Measurements from ENCODE around the gene NLGN1. TPM values are rescaled to one million over a fixed set of nuclear protein-coding genes. Genes with fewer than 3 reads are reported as not detected.
"Not testable (repeated sequence)": the region's sequence is repeated elsewhere in the genome, so short reads cannot be mapped to it uniquely, and the experiment has no call there.

The NLGN1 gene
- total RNA-seq, 2 donors from 2014 or later = 0.67 to 1.3 TPM

DNA sequence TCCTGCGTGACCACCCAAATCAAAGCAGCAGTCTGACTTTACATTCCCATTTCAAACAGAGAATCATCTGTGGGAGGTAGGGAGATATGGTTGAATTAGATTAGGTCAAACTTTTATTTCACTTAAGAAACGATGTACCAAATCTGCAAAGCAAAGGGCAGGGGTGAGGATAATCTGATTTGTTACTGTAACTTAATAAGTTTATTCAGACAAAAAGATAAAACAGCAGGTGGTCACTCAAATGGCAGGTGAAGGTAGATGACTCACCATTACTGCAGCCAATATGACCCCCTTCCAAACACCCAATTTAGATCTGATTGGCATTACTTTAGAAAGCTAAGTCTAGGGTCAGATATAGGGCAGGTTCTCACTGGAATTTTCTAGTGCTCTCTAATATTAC is 810.6 kb downstream of the NLGN1 start:
- no peaks in the 10 kb centered on the region for H3K4me1 ChIP-seq
- TF ChIP-seq, protein P1, sequence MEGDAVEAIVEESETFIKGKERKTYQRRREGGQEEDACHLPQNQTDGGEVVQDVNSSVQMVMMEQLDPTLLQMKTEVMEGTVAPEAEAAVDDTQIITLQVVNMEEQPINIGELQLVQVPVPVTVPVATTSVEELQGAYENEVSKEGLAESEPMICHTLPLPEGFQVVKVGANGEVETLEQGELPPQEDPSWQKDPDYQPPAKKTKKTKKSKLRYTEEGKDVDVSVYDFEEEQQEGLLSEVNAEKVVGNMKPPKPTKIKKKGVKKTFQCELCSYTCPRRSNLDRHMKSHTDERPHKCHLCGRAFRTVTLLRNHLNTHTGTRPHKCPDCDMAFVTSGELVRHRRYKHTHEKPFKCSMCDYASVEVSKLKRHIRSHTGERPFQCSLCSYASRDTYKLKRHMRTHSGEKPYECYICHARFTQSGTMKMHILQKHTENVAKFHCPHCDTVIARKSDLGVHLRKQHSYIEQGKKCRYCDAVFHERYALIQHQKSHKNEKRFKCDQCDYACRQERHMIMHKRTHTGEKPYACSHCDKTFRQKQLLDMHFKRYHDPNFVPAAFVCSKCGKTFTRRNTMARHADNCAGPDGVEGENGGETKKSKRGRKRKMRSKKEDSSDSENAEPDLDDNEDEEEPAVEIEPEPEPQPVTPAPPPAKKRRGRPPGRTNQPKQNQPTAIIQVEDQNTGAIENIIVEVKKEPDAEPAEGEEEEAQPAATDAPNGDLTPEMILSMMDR (IDR thresholded peaks at IDR 0.05) = no peak
- no peaks in the 10 kb centered on the region for H3K27me3 ChIP-seq
- intact Hi-C loops (cut with DNase I) = no loop called here
- no peak for DNase-seq
- no peaks in the 10 kb centered on the region for H3K36me3 ChIP-seq
- no peak overlapping the region for H3K9ac ChIP-seq (ENCODE audit: low read depth in 2 of 2, low read length in 2 of 2)
- H3K9me3 ChIP-seq = no peaks in the 10 kb centered on the region
- H3K27ac ChIP-seq = no peak overlapping the region
- no peak overlapping the region for H3K4me3 ChIP-seq

DNA sequence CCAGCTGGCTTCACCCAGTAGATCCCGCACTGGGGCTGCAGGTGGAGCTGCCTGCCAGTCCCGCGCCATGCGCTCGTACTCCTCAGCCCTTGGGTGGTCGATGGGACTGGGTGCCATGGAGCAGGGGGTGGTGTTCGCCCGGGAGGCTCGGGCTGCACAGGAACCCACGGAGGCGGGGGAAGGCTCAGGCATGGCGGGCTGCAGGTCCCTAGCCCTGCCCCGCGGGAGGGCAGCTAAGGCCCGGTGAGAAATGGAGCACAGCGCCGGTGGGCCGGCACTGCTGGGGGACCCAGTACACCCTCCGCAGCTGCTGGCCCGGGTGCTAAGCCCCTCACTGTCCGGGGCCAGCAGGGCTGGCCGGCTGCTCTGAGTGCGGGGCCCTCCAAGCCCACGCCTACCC is 814.4 kb downstream of the NLGN1 start:
- H3K9me3 ChIP-seq; H3K9ac ChIP-seq (ENCODE audit: low read depth in 2 of 2, low read length in 2 of 2); H3K27ac ChIP-seq; H3K4me1 ChIP-seq; H3K27me3 ChIP-seq; H3K4me3 ChIP-seq; intact Hi-C loops (cut with DNase I); H3K36me3 ChIP-seq; DNase-seq: not testable (repeated sequence)

DNA sequence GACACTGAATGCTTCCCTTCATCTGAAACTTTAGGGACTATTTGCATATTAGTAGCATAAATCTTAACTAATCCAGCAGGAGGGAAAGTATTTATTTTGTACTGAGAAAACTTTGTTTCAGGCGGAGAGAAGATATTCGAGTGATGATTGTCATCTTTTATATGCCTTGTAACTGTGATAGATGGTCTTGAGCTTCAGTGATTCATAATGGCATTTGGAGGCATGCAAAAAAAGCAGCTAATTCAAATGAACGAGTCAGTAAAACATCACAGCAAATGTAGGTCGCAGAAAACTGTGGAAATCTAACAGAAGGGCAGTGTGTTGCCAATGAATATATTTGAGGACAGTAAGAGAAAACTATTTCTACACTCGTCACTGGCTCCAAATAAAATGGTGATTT is 817.9 kb downstream of the NLGN1 start:
- H3K9me3 ChIP-seq = no peaks in the 10 kb centered on the region
- no peaks in the 10 kb centered on the region for H3K4me1 ChIP-seq
- no peaks in the 10 kb centered on the region for H3K36me3 ChIP-seq
- H3K27ac ChIP-seq = no peak overlapping the region
- H3K9ac ChIP-seq (ENCODE audit: low read depth in 2 of 2, low read length in 2 of 2) = no peak overlapping the region
- no peaks in the 10 kb centered on the region for H3K27me3 ChIP-seq
- TF ChIP-seq, protein P1 (IDR thresholded peaks at IDR 0.05) = no peak
- intact Hi-C loops (cut with DNase I) = no loop called here
- DNase-seq = no peak
- no peak overlapping the region for H3K4me3 ChIP-seq

DNA sequence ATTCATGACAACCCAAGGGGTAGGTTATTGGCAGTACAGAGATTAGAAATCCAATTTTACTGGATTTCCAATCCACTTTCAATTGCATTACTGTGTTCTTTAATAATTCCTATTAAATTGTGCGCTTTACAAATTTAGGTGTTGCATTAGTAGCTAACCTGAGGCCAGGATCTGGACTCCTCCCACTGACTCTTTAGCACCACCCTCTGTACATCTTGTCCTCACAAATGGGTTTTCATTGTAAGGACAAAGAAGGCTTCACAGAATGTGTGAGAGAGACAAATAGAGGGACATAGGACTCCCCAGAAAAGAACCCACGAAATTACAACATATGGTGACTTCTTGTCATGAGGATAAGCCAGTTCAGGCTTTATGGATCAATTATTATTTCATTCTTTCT is 818.5 kb downstream of the NLGN1 start:
- H3K27me3 ChIP-seq = no peaks in the 10 kb centered on the region
- no peak for DNase-seq

DNA sequence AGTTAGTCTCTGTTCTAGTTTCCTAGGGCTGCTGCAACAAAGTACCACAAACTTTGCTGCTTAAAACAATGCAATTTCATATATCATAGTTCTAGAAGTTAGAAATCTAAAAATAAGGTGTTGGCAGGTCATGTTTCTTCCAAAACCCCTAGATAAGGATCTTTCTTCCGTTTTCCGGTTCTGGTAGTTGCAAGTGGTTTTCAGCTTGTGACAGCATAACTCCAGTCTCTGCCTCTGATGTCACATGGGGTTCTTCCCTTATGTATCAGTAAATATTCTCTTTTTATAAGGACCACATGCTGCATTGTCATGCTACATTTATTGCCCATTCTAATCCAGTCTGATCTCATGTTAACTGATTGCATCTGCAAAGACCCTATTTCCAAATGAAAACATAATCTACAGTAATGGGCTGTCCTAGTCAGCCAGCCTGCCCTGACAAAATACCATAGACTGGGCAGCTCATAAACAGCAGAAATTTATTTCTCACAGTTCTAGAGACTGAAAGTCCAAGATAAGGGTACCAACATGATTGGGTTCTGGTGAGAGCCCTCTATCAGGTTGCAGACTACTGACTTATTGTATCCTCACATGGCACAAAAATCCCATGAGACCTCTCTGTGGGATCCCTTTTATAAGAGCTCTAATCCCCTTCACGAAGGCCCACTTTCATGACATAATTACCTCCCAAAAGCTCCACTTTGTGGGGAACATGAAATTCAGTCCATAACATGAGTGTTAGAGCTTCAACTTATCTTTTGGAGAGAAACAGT is 819.6 kb downstream of the NLGN1 start:
- Histone ChIP-seq H3K27ac (no peak overlapping the region), H3K27me3 (no peaks in the 10 kb centered on the region), H3K9me3 (no peaks in the 10 kb centered on the region), H3K4me1 (no peaks in the 10 kb centered on the region), H3K4me3 (no peak overlapping the region), H3K36me3 (no peaks in the 10 kb centered on the region), H3K9ac (ENCODE audit: low read depth in 2 of 2, low read length in 2 of 2) (no peak overlapping the region)
- TF ChIP-seq, protein P1 (IDR thresholded peaks at IDR 0.05) = no peak
- no peak for DNase-seq
- intact Hi-C loops (cut with DNase I) = no loop called here

More for the DNA sequence above, 818.5 kb downstream of the NLGN1 start:
- no peaks in the 10 kb centered on the region for H3K36me3 ChIP-seq
- no peaks in the 10 kb centered on the region for H3K9me3 ChIP-seq
- no peak overlapping the region for H3K27ac ChIP-seq
- TF ChIP-seq, protein P1 (IDR thresholded peaks at IDR 0.05) = no peak
- intact Hi-C loops (cut with DNase I) = no loop called here
- H3K4me1 ChIP-seq = no peaks in the 10 kb centered on the region
- H3K4me3 ChIP-seq = no peak overlapping the region
- no peak overlapping the region for H3K9ac ChIP-seq (ENCODE audit: low read depth in 2 of 2, low read length in 2 of 2)

DNA sequence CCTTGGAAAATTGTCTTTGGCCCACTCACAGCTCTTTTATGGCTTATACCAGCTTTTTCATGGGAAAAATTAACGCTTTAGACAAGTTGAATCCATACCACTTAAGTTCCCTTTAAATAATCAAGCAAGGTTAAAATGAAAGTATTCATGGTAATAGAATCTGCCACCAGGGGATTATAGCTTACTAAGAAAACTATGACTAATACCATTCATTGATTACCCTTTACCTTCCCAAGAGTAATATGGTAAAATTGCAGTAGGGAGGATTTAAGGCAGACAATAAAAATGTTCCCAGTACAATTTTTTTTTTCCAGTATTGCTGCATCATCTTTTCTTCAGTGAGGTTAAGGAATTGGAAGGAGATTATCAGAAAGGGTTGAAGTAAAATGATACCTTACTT is 820.5 kb downstream of the NLGN1 start:
- no peaks in the 10 kb centered on the region for H3K9me3 ChIP-seq
- no peak overlapping the region for H3K9ac ChIP-seq (ENCODE audit: low read depth in 2 of 2, low read length in 2 of 2)
- no peak for DNase-seq
- H3K4me3 ChIP-seq = no peak overlapping the region
- no peaks in the 10 kb centered on the region for H3K4me1 ChIP-seq
- TF ChIP-seq, protein P1 (IDR thresholded peaks at IDR 0.05) = no peak
- intact Hi-C loops (cut with DNase I) = no loop called here
- H3K36me3 ChIP-seq = no peaks in the 10 kb centered on the region
- H3K27me3 ChIP-seq = no peaks in the 10 kb centered on the region
- no peak overlapping the region for H3K27ac ChIP-seq
